ENCODE results near the gene THPO.

Gene THPO

DNA sequence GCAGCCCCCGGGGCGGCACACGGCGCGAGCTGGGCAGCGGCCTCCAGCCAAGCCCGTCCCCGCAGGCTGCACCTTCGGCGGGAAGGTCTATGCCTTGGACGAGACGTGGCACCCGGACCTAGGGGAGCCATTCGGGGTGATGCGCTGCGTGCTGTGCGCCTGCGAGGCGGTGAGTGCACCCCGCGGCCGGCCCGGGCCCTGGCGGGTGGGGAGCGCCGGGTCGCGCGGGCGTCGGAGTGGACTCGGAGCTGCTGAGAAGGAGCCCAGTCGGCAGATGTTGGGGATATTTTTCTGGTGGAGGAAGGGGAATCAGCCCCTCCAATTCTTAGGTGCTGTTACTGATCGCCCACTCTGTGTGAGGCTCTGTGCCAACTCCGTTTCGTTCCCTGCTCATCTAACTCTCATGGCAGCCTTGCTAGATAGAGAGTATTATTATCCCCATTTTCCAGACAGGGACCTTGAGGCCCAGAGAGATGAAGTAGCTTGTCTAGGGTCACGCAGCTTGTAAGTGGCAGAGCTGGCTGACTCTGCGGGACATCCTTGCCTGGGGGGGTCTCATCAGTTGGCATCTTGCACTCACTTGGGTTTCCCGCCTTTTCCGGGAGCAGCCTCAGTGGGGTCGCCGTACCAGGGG is 2.7 kb upstream of the THPO start:
- ATAC-seq = peak; percentile 7; the same call in 2 of the 3 replicates

DNA sequence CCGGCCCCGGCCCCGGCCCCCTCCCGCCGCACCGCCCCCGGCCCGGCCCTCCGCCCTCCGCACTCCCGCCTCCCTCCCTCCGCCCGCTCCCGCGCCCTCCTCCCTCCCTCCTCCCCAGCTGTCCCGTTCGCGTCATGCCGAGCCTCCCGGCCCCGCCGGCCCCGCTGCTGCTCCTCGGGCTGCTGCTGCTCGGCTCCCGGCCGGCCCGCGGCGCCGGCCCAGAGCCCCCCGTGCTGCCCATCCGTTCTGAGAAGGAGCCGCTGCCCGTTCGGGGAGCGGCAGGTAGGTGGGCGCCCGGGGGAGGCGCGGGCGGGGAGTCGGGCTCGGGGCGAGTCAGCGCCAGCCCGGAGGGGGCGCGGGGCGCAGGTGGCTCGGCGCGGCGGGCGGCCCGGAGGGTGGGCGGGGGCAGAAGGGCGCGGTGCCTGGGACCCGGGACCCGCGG is 2.2 kb upstream of the THPO start:
- peak; percentile 17; the same call in 1 of the 3 replicates for ATAC-seq

More for the DNA sequence above, 2.7 kb upstream of the THPO start:
- TF ChIP-seq ZFP3 (CRISPR knock-in tag; IDR thresholded peaks at IDR 0.05) = no peak
- no peak for TF ChIP-seq TOX (CRISPR knock-in tag; IDR thresholded peaks at IDR 0.05; ENCODE audit: borderline replicate concordance)
- TF ChIP-seq TCF4 (CRISPR knock-in tag; IDR thresholded peaks at IDR 0.05; ENCODE audit: borderline replicate concordance) = no peak
- TF ChIP-seq BACH2 (CRISPR knock-in tag; IDR thresholded peaks at IDR 0.05; ENCODE audit: borderline replicate concordance) = no peak
- TF ChIP-seq, protein P1, sequence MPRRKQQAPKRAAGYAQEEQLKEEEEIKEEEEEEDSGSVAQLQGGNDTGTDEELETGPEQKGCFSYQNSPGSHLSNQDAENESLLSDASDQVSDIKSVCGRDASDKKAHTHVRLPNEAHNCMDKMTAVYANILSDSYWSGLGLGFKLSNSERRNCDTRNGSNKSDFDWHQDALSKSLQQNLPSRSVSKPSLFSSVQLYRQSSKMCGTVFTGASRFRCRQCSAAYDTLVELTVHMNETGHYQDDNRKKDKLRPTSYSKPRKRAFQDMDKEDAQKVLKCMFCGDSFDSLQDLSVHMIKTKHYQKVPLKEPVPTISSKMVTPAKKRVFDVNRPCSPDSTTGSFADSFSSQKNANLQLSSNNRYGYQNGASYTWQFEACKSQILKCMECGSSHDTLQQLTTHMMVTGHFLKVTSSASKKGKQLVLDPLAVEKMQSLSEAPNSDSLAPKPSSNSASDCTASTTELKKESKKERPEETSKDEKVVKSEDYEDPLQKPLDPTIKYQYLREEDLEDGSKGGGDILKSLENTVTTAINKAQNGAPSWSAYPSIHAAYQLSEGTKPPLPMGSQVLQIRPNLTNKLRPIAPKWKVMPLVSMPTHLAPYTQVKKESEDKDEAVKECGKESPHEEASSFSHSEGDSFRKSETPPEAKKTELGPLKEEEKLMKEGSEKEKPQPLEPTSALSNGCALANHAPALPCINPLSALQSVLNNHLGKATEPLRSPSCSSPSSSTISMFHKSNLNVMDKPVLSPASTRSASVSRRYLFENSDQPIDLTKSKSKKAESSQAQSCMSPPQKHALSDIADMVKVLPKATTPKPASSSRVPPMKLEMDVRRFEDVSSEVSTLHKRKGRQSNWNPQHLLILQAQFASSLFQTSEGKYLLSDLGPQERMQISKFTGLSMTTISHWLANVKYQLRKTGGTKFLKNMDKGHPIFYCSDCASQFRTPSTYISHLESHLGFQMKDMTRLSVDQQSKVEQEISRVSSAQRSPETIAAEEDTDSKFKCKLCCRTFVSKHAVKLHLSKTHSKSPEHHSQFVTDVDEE (CRISPR knock-in tag; IDR thresholded peaks at IDR 0.05) = no peak
- TF ChIP-seq, protein P2, sequence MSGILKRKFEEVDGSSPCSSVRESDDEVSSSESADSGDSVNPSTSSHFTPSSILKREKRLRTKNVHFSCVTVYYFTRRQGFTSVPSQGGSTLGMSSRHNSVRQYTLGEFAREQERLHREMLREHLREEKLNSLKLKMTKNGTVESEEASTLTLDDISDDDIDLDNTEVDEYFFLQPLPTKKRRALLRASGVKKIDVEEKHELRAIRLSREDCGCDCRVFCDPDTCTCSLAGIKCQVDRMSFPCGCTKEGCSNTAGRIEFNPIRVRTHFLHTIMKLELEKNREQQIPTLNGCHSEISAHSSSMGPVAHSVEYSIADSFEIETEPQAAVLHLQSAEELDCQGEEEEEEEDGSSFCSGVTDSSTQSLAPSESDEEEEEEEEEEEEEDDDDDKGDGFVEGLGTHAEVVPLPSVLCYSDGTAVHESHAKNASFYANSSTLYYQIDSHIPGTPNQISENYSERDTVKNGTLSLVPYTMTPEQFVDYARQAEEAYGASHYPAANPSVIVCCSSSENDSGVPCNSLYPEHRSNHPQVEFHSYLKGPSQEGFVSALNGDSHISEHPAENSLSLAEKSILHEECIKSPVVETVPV (CRISPR knock-in tag; IDR thresholded peaks at IDR 0.05) = no peak
- no peak for TF ChIP-seq GLIS3 (CRISPR knock-in tag; IDR thresholded peaks at IDR 0.05)
- TF ChIP-seq ARNTL (CRISPR knock-in tag; IDR thresholded peaks at IDR 0.05; ENCODE audit: borderline replicate concordance, low read depth) = no peak
- TF ChIP-seq ZNF70 (CRISPR knock-in tag; IDR thresholded peaks at IDR 0.05) = no peak
- no peak for TF ChIP-seq ZFP30 (CRISPR knock-in tag; IDR thresholded peaks at IDR 0.05)
- no peak for TF ChIP-seq ZC3H10 (CRISPR knock-in tag; IDR thresholded peaks at IDR 0.05)
- no peak for TF ChIP-seq ESRRG (CRISPR knock-in tag; IDR thresholded peaks at IDR 0.05)
- no peak for TF ChIP-seq OSR1 (CRISPR knock-in tag; IDR thresholded peaks at IDR 0.05)
- TF ChIP-seq, protein P3, sequence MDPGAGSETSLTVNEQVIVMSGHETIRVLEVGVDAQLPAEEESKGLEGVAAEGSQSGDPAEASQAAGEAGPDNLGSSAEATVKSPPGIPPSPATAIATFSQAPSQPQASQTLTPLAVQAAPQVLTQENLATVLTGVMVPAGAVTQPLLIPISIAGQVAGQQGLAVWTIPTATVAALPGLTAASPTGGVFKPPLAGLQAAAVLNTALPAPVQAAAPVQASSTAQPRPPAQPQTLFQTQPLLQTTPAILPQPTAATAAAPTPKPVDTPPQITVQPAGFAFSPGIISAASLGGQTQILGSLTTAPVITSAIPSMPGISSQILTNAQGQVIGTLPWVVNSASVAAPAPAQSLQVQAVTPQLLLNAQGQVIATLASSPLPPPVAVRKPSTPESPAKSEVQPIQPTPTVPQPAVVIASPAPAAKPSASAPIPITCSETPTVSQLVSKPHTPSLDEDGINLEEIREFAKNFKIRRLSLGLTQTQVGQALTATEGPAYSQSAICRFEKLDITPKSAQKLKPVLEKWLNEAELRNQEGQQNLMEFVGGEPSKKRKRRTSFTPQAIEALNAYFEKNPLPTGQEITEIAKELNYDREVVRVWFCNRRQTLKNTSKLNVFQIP (CRISPR knock-in tag; IDR thresholded peaks at IDR 0.05; ENCODE audit: borderline replicate concordance, low read depth) = no peak
- TF ChIP-seq, protein P4, sequence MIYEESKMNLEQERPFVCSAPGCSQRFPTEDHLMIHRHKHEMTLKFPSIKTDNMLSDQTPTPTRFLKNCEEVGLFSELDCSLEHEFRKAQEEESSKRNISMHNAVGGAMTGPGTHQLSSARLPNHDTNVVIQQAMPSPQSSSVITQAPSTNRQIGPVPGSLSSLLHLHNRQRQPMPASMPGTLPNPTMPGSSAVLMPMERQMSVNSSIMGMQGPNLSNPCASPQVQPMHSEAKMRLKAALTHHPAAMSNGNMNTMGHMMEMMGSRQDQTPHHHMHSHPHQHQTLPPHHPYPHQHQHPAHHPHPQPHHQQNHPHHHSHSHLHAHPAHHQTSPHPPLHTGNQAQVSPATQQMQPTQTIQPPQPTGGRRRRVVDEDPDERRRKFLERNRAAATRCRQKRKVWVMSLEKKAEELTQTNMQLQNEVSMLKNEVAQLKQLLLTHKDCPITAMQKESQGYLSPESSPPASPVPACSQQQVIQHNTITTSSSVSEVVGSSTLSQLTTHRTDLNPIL (CRISPR knock-in tag; IDR thresholded peaks at IDR 0.05; ENCODE audit: low read depth) = no peak
- no peak for TF ChIP-seq SNAI2 (CRISPR knock-in tag; IDR thresholded peaks at IDR 0.05)
- no peak for TF ChIP-seq PPARA (CRISPR knock-in tag; IDR thresholded peaks at IDR 0.05; ENCODE audit: borderline replicate concordance)
- no peak for TF ChIP-seq ZNF565 (CRISPR knock-in tag; conservative IDR thresholded peaks at IDR 0.05; ENCODE audit: low read depth)
- no peak for TF ChIP-seq ISL1 (CRISPR knock-in tag; IDR thresholded peaks at IDR 0.05)

DNA sequence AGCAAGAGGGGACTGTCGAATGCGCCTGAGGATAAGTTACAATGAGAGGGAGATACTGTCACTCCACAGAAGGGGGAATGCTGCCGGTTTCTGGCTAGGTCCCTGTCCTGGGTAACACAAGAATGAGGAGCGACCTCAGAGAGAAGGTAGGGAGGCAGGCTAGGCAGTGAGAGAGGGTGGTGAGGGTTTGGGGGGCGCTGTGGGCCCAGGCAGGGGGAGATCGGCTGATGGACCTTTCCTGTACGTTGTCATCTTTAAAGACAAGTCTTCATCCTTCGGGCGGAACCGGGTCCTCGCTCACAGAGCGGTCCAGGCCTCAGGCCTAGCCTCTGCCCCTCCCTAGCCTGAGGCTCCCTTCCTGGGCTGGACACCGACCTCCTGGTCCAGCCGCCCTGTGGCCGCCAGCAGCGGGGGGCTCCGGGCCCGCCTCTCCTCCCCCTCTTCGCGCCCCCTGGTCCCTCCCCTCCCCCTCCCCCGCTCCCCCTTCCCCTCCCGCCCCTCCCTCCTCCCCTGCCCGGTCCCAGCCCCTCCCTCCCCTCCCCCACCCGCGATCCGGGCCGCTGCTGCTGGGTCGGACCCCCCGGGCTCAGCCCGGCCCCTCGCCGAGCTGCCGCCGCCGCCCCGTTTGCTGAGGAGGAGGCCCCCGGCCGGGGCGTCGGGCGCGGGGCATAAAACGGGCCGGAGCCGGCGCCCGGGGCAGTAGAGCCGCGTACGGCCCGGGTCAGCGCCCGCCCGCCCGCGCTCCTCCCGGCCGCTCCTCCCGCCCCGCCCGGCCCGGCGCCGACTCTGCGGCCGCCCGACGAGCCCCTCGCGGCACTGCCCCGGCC is 1.6 kb upstream of the THPO start, which contains the start of gene CHRD:
TSS of gene CHRD (plus strand) at position 697 of the 827 bp plus-strand sequence. CDS start 265 bp downstream, outside the sequence.
- no peak for ATAC-seq
- no peak for TF ChIP-seq ZFP30 (CRISPR knock-in tag; IDR thresholded peaks at IDR 0.05)
- TF ChIP-seq ZNF70 (CRISPR knock-in tag; IDR thresholded peaks at IDR 0.05) = no peak
- no peak for TF ChIP-seq ESRRG (CRISPR knock-in tag; IDR thresholded peaks at IDR 0.05)
- TF ChIP-seq, protein P3 (CRISPR knock-in tag; IDR thresholded peaks at IDR 0.05; ENCODE audit: borderline replicate concordance, low read depth) = no peak
- TF ChIP-seq, protein P5, sequence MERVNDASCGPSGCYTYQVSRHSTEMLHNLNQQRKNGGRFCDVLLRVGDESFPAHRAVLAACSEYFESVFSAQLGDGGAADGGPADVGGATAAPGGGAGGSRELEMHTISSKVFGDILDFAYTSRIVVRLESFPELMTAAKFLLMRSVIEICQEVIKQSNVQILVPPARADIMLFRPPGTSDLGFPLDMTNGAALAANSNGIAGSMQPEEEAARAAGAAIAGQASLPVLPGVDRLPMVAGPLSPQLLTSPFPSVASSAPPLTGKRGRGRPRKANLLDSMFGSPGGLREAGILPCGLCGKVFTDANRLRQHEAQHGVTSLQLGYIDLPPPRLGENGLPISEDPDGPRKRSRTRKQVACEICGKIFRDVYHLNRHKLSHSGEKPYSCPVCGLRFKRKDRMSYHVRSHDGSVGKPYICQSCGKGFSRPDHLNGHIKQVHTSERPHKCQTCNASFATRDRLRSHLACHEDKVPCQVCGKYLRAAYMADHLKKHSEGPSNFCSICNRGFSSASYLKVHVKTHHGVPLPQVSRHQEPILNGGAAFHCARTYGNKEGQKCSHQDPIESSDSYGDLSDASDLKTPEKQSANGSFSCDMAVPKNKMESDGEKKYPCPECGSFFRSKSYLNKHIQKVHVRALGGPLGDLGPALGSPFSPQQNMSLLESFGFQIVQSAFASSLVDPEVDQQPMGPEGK (CRISPR knock-in tag; IDR thresholded peaks at IDR 0.05; ENCODE audit: borderline replicate concordance) = no peak
- no peak for TF ChIP-seq SNAI2 (CRISPR knock-in tag; IDR thresholded peaks at IDR 0.05)
- TF ChIP-seq TOX (CRISPR knock-in tag; IDR thresholded peaks at IDR 0.05; ENCODE audit: borderline replicate concordance) = no peak
- no peak for TF ChIP-seq GLIS3 (CRISPR knock-in tag; IDR thresholded peaks at IDR 0.05)
- TF ChIP-seq ZC3H10 (CRISPR knock-in tag; IDR thresholded peaks at IDR 0.05) = no peak
- no peak for TF ChIP-seq ARNTL (CRISPR knock-in tag; IDR thresholded peaks at IDR 0.05; ENCODE audit: borderline replicate concordance, low read depth)
- no peak for TF ChIP-seq ISL1 (CRISPR knock-in tag; IDR thresholded peaks at IDR 0.05)

More for the DNA sequence above, 2.2 kb upstream of the THPO start:
- TF ChIP-seq BACH2 (CRISPR knock-in tag; IDR thresholded peaks at IDR 0.05; ENCODE audit: borderline replicate concordance) = no peak

Data from SK-N-SH treated with all-trans-retinoic acid at 6 μM for 48 hours (cell line).